ENCODE measurements around the gene TERB2.

TERB2 gene

DNA sequence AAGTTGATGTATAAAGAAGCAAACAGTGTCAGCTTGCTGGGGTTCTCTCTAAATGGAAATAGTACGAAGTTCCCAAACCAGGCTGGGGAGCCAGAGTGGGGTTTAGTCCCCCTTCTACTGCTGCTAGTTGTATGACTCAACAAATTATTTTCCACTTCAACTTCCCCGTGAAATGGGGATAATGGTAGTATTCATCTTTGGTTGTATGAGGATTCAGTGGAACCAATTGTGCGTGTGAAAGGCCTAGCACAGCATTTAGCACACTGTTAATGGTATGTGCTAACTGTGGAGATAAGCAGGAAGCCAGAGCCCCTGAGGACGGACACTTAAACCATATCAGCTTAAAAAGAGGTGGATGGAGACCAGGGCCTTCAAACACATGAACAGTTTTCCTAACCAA lies 70.7 kb downstream of the TERB2 start:
- no peak overlapping the region for H3K4me3 Mint-ChIP-seq
- peaks cover 21% of the 10 kb centered on the region for H3K9me3 Mint-ChIP-seq
- TF ChIP-seq, protein P1, sequence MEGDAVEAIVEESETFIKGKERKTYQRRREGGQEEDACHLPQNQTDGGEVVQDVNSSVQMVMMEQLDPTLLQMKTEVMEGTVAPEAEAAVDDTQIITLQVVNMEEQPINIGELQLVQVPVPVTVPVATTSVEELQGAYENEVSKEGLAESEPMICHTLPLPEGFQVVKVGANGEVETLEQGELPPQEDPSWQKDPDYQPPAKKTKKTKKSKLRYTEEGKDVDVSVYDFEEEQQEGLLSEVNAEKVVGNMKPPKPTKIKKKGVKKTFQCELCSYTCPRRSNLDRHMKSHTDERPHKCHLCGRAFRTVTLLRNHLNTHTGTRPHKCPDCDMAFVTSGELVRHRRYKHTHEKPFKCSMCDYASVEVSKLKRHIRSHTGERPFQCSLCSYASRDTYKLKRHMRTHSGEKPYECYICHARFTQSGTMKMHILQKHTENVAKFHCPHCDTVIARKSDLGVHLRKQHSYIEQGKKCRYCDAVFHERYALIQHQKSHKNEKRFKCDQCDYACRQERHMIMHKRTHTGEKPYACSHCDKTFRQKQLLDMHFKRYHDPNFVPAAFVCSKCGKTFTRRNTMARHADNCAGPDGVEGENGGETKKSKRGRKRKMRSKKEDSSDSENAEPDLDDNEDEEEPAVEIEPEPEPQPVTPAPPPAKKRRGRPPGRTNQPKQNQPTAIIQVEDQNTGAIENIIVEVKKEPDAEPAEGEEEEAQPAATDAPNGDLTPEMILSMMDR (IDR thresholded peaks at IDR 0.05): no peak
- H3K4me1 Mint-ChIP-seq: peaks cover 34% of the 10 kb centered on the region
- peaks cover 59% of the 10 kb centered on the region for H3K36me3 Mint-ChIP-seq (ENCODE audit: low read depth)
- no peak overlapping the region for H3K27ac Mint-ChIP-seq
- no peak for DNase-seq
- H3K27me3 Mint-ChIP-seq (ENCODE audit: low read depth, poor library complexity): peaks cover 6% of the 10 kb centered on the region

All from nephron progenitor cell (in vitro differentiated cells).